Lower lobe of right lung (tissue), 2 donors: ENCODE measurements around the gene COMMD10. TPM values are rescaled to one million over a fixed set of nuclear protein-coding genes. Genes with fewer than 3 reads are reported as not detected.

Experiments
- ATAC-seq, 2 donors: fragments of 200-7000 bp; cut with Tn5 transposase; one replicate each; pipeline ENCODE4 v1.9.1; 2020 to 2022; ENCODE audit warnings: mild to moderate bottlenecking in 2 of 2, moderate library complexity in 2 of 2
- DNase-seq: peaks from one replicate; pipeline ENCODE4 v3.0.0-alpha.2; 2020
- H3K27ac ChIP-seq: fragments of 200-600 bp; one replicate; pipeline ENCODE4 v1.8.0; 2022
- H3K27me3 ChIP-seq: fragments of 200-600 bp; one replicate; pipeline ENCODE4 v1.8.0; 2022; ENCODE audit warnings: low read depth
- H3K36me3 ChIP-seq: fragments of 200-600 bp; one replicate; pipeline ENCODE4 v1.8.0; 2022; ENCODE audit warnings: mild to moderate bottlenecking
- H3K4me1 ChIP-seq: fragments of 200-600 bp; one replicate; pipeline ENCODE4 v1.8.0; 2022
- H3K4me3 ChIP-seq: fragments of 200-600 bp; one replicate; pipeline ENCODE4 v1.8.0; 2022; ENCODE audit warnings: mild to moderate bottlenecking
- H3K9me3 ChIP-seq: fragments of 200-600 bp; one replicate; pipeline ENCODE4 v1.8.0; 2022
- intact Hi-C: fragments of 100-400 bp; cut with DNase I; formaldehyde crosslinking; loops from one replicate; pipeline ENCODE4 v1.11.0; 2022
- total RNA-seq: library from RNA; stranded (reverse); fragmentation: NEBNext Ultra II Directional; extraction: Animal tissue kit (Norgen Biotek cat#: 25700); gene quantifications from one replicate; pipeline ENCODE4 v1.2.1, GENCODE V29; 2021
- TF ChIP-seq, protein P1 (sequence below): fragments of 200-600 bp; IDR thresholded peaks from one replicate; pipeline ENCODE4 v1.8.0; 2022; ENCODE audit warnings: antibody characterized with exemption, mild to moderate bottlenecking
- donor health status: DM: no; HTN: yes; CAD: no; lungs with severe emphysema.

The COMMD10 gene
- total RNA-seq, 1 donor from 2014 or later, result 33.8 TPM

DNA sequence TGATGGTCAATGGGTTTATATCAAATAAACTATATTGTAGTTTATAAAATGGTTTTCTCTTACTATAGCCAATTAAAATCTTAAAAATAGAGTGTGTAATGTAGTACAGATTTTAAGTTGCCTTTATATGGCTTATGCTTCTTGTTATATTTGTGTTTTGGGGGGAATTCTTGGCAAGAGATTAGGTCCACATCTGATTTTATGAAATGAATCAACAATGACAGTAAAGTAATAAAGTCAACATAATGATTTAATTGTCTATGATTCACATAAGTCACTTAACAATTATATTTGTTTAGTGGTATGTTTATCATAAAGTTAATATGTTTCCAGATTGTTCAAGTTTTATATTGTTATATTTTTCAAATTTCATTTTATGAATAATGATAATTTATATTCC lies 164.8 kb downstream of the COMMD10 start:
- ATAC-seq, result no peak
- Histone ChIP-seq H3K36me3 (no peaks in the 10 kb centered on the region), H3K27me3 (no peaks in the 10 kb centered on the region), H3K4me3 (no peak overlapping the region), H3K4me1 (no peaks in the 10 kb centered on the region), H3K9me3 (peaks cover 16% of the 10 kb centered on the region), H3K27ac (no peak overlapping the region)
- intact Hi-C loops, result no loop called here
- TF ChIP-seq, protein P1, sequence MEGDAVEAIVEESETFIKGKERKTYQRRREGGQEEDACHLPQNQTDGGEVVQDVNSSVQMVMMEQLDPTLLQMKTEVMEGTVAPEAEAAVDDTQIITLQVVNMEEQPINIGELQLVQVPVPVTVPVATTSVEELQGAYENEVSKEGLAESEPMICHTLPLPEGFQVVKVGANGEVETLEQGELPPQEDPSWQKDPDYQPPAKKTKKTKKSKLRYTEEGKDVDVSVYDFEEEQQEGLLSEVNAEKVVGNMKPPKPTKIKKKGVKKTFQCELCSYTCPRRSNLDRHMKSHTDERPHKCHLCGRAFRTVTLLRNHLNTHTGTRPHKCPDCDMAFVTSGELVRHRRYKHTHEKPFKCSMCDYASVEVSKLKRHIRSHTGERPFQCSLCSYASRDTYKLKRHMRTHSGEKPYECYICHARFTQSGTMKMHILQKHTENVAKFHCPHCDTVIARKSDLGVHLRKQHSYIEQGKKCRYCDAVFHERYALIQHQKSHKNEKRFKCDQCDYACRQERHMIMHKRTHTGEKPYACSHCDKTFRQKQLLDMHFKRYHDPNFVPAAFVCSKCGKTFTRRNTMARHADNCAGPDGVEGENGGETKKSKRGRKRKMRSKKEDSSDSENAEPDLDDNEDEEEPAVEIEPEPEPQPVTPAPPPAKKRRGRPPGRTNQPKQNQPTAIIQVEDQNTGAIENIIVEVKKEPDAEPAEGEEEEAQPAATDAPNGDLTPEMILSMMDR, result no peak
- no peak for DNase-seq

DNA sequence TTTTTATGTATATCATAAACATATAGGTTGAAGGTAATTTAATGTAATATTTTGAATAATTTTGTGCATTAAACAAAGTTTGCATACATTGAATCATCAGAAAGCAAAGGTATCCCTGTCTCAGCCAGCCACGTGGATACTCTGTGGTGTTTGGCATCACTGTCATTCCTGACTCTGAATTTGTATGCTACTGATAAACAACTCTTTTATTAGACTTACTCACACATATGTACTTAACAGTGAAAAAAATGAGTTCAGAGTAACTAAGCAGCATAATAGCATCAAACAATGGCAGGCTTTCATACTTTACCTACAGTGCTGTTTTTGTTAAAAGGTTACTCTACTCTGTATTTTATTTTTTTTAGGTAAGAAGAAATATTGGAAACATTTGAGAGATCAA lies 171.9 kb downstream of the COMMD10 start:
- ATAC-seq (no peak), DNase-seq (no peak)
- no peak overlapping the region for H3K27ac ChIP-seq
- no peak overlapping the region for H3K4me3 ChIP-seq
- intact Hi-C loops, result no loop called here
- H3K36me3 ChIP-seq, result no peaks in the 10 kb centered on the region
- H3K4me1 ChIP-seq, result no peaks in the 10 kb centered on the region
- peaks cover 5% of the 10 kb centered on the region for H3K9me3 ChIP-seq
- TF ChIP-seq, protein P1, result no peak
- no peaks in the 10 kb centered on the region for H3K27me3 ChIP-seq

DNA sequence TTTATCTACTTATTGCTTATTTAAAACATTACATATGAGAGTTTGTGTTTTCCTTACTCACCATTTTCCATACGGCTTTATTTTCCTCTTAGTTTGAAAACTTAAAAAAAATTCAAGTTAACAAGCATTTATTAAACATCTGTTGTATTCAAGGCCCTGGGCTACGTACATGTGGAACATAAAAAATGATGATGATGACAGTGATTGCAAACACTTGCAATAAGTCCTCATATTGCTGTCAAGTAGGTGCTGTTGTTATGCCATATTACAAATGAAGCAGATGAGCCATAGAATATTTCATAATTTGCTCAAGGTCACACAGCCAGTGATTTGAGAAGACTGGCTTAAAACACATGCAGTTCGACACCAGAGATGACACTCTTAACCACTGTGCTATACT lies 180.6 kb downstream of the COMMD10 start:
- ATAC-seq, result no peak
- no peaks in the 10 kb centered on the region for H3K4me1 ChIP-seq
- no peaks in the 10 kb centered on the region for H3K9me3 ChIP-seq
- intact Hi-C loops, result no loop called here
- no peaks in the 10 kb centered on the region for H3K36me3 ChIP-seq
- no peak overlapping the region for H3K4me3 ChIP-seq
- H3K27ac ChIP-seq, result no peak overlapping the region
- DNase-seq, result no peak
- H3K27me3 ChIP-seq, result no peaks in the 10 kb centered on the region
- TF ChIP-seq, protein P1, result no peak

DNA sequence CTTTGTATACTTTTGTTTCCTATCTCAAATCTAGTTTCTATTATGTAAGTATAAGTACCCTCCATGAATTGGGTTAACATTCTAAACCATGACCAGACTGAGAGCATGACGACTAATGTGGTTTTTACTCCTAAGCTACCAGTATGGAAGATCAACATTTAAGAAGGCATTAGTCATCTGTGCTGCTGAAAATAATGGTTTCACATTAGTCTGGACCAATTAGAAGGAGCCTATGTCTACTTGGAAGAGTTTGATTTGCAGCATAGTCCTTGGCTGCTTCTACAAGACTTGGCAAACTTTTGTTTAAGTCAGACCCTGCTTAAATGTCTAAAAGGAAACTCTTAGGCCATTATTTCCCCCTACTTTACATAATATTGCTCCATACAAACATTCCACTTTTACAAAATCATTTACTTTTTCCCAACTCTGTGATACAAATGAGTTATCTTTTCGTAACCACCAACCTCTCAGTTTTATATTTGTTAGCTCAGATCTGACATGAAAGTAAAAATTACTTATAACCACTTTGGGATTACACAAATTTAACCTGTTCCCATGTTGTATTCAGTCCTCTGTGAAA lies 186.7 kb downstream of the COMMD10 start:
- intact Hi-C loops, result no loop called here
- ATAC-seq, result no peak
- TF ChIP-seq, protein P1, result no peak
- DNase-seq, result no peak
- Histone ChIP-seq H3K4me3 (no peak overlapping the region), H3K4me1 (no peaks in the 10 kb centered on the region), H3K9me3 (peaks cover 7% of the 10 kb centered on the region), H3K36me3 (no peaks in the 10 kb centered on the region), H3K27ac (no peak overlapping the region), H3K27me3 (no peaks in the 10 kb centered on the region)

DNA sequence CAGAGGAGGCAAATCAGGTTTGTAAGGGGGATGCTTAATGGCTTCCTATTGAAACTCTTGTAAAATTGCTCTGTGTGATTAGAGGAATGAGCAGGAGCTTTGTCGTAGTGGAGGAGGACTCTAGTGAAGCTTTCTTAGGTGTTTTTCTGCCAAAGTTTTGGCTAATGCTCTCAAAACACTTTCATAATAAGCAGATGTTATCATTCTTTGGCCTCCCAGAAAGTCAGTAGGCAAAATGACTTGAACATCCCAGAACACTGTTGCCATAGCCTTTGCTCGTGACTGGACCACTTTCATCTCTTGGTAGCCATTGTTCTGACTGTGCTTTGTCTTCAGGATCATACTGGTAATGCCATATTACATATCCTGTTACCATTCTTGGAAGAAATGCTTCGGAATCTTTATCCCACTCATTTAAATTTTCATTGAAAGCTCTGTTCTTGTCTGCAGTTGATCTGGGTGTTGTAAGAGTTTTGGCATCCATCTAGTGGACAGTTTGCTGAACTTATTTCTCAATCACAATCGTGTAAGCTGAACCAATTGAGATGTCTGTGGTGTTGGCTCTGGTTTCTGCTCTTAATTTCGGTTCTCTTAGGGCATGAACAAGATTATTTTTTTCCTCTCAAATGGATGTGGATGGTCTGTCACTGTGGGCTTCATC lies 187.6 kb downstream of the COMMD10 start:
- DNase-seq, result no peak
- H3K9me3 ChIP-seq, result peaks cover 15% of the 10 kb centered on the region

More for the DNA sequence above, 187.6 kb downstream of the COMMD10 start:
- no peak for ATAC-seq
- intact Hi-C loops, result no loop called here
- Histone ChIP-seq H3K27ac (no peak overlapping the region), H3K36me3 (no peaks in the 10 kb centered on the region), H3K4me3 (no peak overlapping the region), H3K27me3 (no peaks in the 10 kb centered on the region), H3K4me1 (no peaks in the 10 kb centered on the region)
- TF ChIP-seq, protein P1, result no peak
